Parathyroid adenoma (tissue), 2 donors: ENCODE results near the gene TNS3.

Experiments used
- H2AFZ ChIP-seq: fragments of 300-600 bp; sonication (generic); one replicate; pipeline ENCODE4 v1.7.0; 2017; ENCODE audit warnings: antibody characterized with exemption, mild to moderate bottlenecking
- H3K27ac ChIP-seq: fragments of 300-600 bp; sonication (generic); one replicate; pipeline ENCODE4 v1.7.0; 2017
- H3K27me3 ChIP-seq: fragments of 300-600 bp; sonication (generic); one replicate; pipeline ENCODE4 v1.7.0; 2017; ENCODE audit warnings: low read length; ENCODE audit not compliant: control insufficient read depth, insufficient read depth
- H3K36me3 ChIP-seq: fragments of 300-600 bp; sonication (generic); one replicate; pipeline ENCODE4 v1.7.0; 2017; ENCODE audit warnings: low read length; ENCODE audit not compliant: control insufficient read depth, insufficient read depth
- H3K4me1 ChIP-seq: fragments of 300-600 bp; sonication (generic); one replicate; pipeline ENCODE4 v1.7.0; 2017; ENCODE audit warnings: control low read depth
- H3K4me2 ChIP-seq: fragments of 300-600 bp; sonication (generic); one replicate; pipeline ENCODE4 v1.7.0; 2017; ENCODE audit warnings: low read length
- H3K4me3 ChIP-seq: fragments of 300-600 bp; sonication (generic); one replicate; pipeline ENCODE4 v1.7.0; 2017; ENCODE audit warnings: low read depth, low read length
- H3K79me2 ChIP-seq: fragments of 300-600 bp; sonication (generic); one replicate; pipeline ENCODE4 v1.7.0; 2017; ENCODE audit warnings: control low read depth
- H3K9ac ChIP-seq: fragments of 300-600 bp; sonication (generic); one replicate; pipeline ENCODE4 v1.7.0; 2017; ENCODE audit warnings: mild to moderate bottlenecking
- H3K9me3 ChIP-seq: fragments of 300-600 bp; sonication (generic); one replicate; pipeline ENCODE4 v1.7.0; 2017; ENCODE audit warnings: low read length; ENCODE audit not compliant: control insufficient read depth
- CTCF ChIP-seq: fragments of 300-600 bp; sonication (generic); IDR thresholded peaks from one replicate; pipeline ENCODE4 v1.7.0; 2017; ENCODE audit warnings: antibody characterized with exemption, mild to moderate bottlenecking
- donor health status: primary hyperparathyroidism.

The TNS3 gene

GRCh38 chr7:47241112-47242065 lies 340.5 kb downstream of the TNS3 start:
- no peak overlapping the region for H2AFZ ChIP-seq
- no peak overlapping the region for H3K9ac ChIP-seq
- no peak overlapping the region for H3K4me3 ChIP-seq

GRCh38 chr7:47239931-47240421 lies 341.9 kb downstream of the TNS3 start:
- Histone ChIP-seq H3K27ac (no peak overlapping the region), H3K36me3 (no peaks in the 10 kb centered on the region), H3K4me2 (no peak overlapping the region), H3K4me3 (no peak overlapping the region), H2AFZ (no peak overlapping the region), H3K9me3 (no peaks in the 10 kb centered on the region), H3K4me1 (peaks cover 6% of the 10 kb centered on the region), H3K27me3 (no peaks in the 10 kb centered on the region), H3K79me2 (no peaks in the 10 kb centered on the region), H3K9ac (no peak overlapping the region)
- no peak for TF ChIP-seq CTCF

More at GRCh38 chr7:47241112-47242065, 340.5 kb downstream of the TNS3 start:
- H3K4me2 ChIP-seq = no peak overlapping the region
- H3K9me3 ChIP-seq = no peaks in the 10 kb centered on the region
- H3K4me1 ChIP-seq = peaks cover 4% of the 10 kb centered on the region
- no peaks in the 10 kb centered on the region for H3K79me2 ChIP-seq
- no peak for TF ChIP-seq CTCF
- no peaks in the 10 kb centered on the region for H3K27me3 ChIP-seq
- H3K27ac ChIP-seq = no peak overlapping the region
- no peaks in the 10 kb centered on the region for H3K36me3 ChIP-seq

GRCh38 chr7:47239034-47239433 lies 342.9 kb downstream of the TNS3 start:
- Histone ChIP-seq H3K36me3 (no peaks in the 10 kb centered on the region), H3K9ac (no peak overlapping the region), H3K4me2 (no peak overlapping the region), H3K27ac (no peak overlapping the region), H3K4me3 (no peak overlapping the region), H3K79me2 (no peaks in the 10 kb centered on the region), H3K27me3 (no peaks in the 10 kb centered on the region), H3K9me3 (no peaks in the 10 kb centered on the region), H3K4me1 (peaks cover 6% of the 10 kb centered on the region), H2AFZ (no peak overlapping the region)
- TF ChIP-seq CTCF = no peak

GRCh38 chr7:47236480-47237129 lies 345.3 kb downstream of the TNS3 start:
- no peaks in the 10 kb centered on the region for H3K79me2 ChIP-seq
- peaks cover 6% of the 10 kb centered on the region for H3K4me1 ChIP-seq

More at GRCh38 chr7:47236480-47237129, 345.3 kb downstream of the TNS3 start:
- Histone ChIP-seq H3K4me3 (no peak overlapping the region), H3K9ac (no peak overlapping the region), H3K9me3 (no peaks in the 10 kb centered on the region), H3K27me3 (no peaks in the 10 kb centered on the region), H3K27ac (no peak overlapping the region), H2AFZ (no peak overlapping the region), H3K36me3 (no peaks in the 10 kb centered on the region), H3K4me2 (no peak overlapping the region)
- TF ChIP-seq CTCF = no peak
